ENCODE results near the gene ZCCHC18. TPM values are rescaled to one million over a fixed set of nuclear protein-coding genes. Genes with fewer than 3 reads are reported as not detected.
"Not testable (repeated sequence)": the region's sequence is repeated elsewhere in the genome, so short reads cannot be mapped to it uniquely, and the experiment has no call there.

The ZCCHC18 gene
- total RNA-seq (1 to 10 TPM; 4.0 to 4.9 TPM), total RNA-seq (1.6 to 2.4 reads per million in 2 donors)

- Mint-ChIP-seq H3K4me3 (peak within 1 kb of the TSS; percentile 93), H3K27ac (peak within 1 kb of the TSS; percentile 87), H3K4me1 (peaks cover 23% of the 10 kb centered on the region)
These were observed at the start of gene ZCCHC18 for GRCh38 chrX:104112326-104112951. Gene ZCCHC18, plus strand, starts transcription at chrX:104112523. Its CDS starts 1,589 bp downstream, at chrX:104114112.

GRCh38 chrX:104062636-104063035 is 49.7 kb upstream of the ZCCHC18 start:
- H3K36me3 Mint-ChIP-seq (ENCODE audit: low read depth); H3K27ac Mint-ChIP-seq; H3K9me3 ChIP-seq (ENCODE audit: control insufficient read depth, low read length, poor library complexity, severe bottlenecking); ATAC-seq; H3K4me3 Mint-ChIP-seq; H3K27me3 Mint-ChIP-seq; DNase-seq; H3K4me1 Mint-ChIP-seq: not testable (repeated sequence)

More at GRCh38 chrX:104112326-104112951, at the start of gene ZCCHC18:
- Mint-ChIP-seq H3K27me3 (no peaks in the 10 kb centered on the region), H3K36me3 (ENCODE audit: low read depth) (peaks cover 2% of the 10 kb centered on the region)
- ATAC-seq (peak; percentile 53), DNase-seq (peak; percentile 10 to 21 (median 19))
- H3K9me3 ChIP-seq (ENCODE audit: control insufficient read depth, low read length, poor library complexity, severe bottlenecking), result no peaks in the 10 kb centered on the region

- ATAC-seq, result peak; percentile 99
- H3K27me3 Mint-ChIP-seq; H3K27ac Mint-ChIP-seq; H3K9me3 ChIP-seq (ENCODE audit: control insufficient read depth, low read length, poor library complexity, severe bottlenecking); H3K4me3 Mint-ChIP-seq; H3K36me3 Mint-ChIP-seq (ENCODE audit: low read depth); DNase-seq; H3K4me1 Mint-ChIP-seq: not testable (repeated sequence)
These were observed 36.4 kb upstream of the ZCCHC18 start, which contains the start of gene TMSB15C for GRCh38 chrX:104075778-104076445. Gene TMSB15C, minus strand, starts transcription at chrX:104076236.

GRCh38 chrX:104077854-104078253 is 34.5 kb upstream of the ZCCHC18 start:
- H3K9me3 ChIP-seq (ENCODE audit: control insufficient read depth, low read length, poor library complexity, severe bottlenecking); H3K27me3 Mint-ChIP-seq; H3K4me3 Mint-ChIP-seq; H3K36me3 Mint-ChIP-seq (ENCODE audit: low read depth); ATAC-seq; H3K4me1 Mint-ChIP-seq; DNase-seq; H3K27ac Mint-ChIP-seq: not testable (repeated sequence)

- no peaks in the 10 kb centered on the region for H3K9me3 ChIP-seq (ENCODE audit: control insufficient read depth, low read length, poor library complexity, severe bottlenecking)
- Mint-ChIP-seq H3K27ac (no peak overlapping the region), H3K4me1 (no peaks in the 10 kb centered on the region), H3K4me3 (no peak overlapping the region), H3K27me3 (peaks cover 9% of the 10 kb centered on the region), H3K36me3 (ENCODE audit: low read depth) (no peaks in the 10 kb centered on the region)
- DNase-seq (no peak), ATAC-seq (no peak)
These were observed 28.3 kb upstream of the ZCCHC18 start for GRCh38 chrX:104084063-104084462.

- Mint-ChIP-seq H3K36me3 (ENCODE audit: low read depth) (no peaks in the 10 kb centered on the region), H3K27ac (no peak overlapping the region), H3K27me3 (peaks cover 9% of the 10 kb centered on the region), H3K4me3 (no peak overlapping the region), H3K4me1 (no peaks in the 10 kb centered on the region)
- ATAC-seq (no peak), DNase-seq (no peak)
- no peaks in the 10 kb centered on the region for H3K9me3 ChIP-seq (ENCODE audit: control insufficient read depth, low read length, poor library complexity, severe bottlenecking)
These were observed 27.6 kb upstream of the ZCCHC18 start for GRCh38 chrX:104084534-104085277.

GRCh38 chrX:104085477-104085876 is 26.8 kb upstream of the ZCCHC18 start:
- peaks cover 9% of the 10 kb centered on the region for H3K27me3 Mint-ChIP-seq
- H3K27ac Mint-ChIP-seq, result no peak overlapping the region
- ATAC-seq (no peak), DNase-seq (no peak)
- H3K36me3 Mint-ChIP-seq (ENCODE audit: low read depth), result no peaks in the 10 kb centered on the region
- H3K4me3 Mint-ChIP-seq, result no peak overlapping the region
- H3K4me1 Mint-ChIP-seq, result no peaks in the 10 kb centered on the region
- no peaks in the 10 kb centered on the region for H3K9me3 ChIP-seq (ENCODE audit: control insufficient read depth, low read length, poor library complexity, severe bottlenecking)

- ATAC-seq, result no peak
- DNase-seq, result no peak
- H3K9me3 ChIP-seq (ENCODE audit: control insufficient read depth, low read length, poor library complexity, severe bottlenecking), result no peaks in the 10 kb centered on the region
- Mint-ChIP-seq H3K27ac (no peak overlapping the region), H3K27me3 (peaks cover 9% of the 10 kb centered on the region), H3K4me1 (no peaks in the 10 kb centered on the region), H3K36me3 (ENCODE audit: low read depth) (no peaks in the 10 kb centered on the region), H3K4me3 (no peak overlapping the region)
These were observed 26.4 kb upstream of the ZCCHC18 start for GRCh38 chrX:104085919-104086318.

- H3K9me3 ChIP-seq (ENCODE audit: control insufficient read depth, low read length, poor library complexity, severe bottlenecking), result no peaks in the 10 kb centered on the region
- H3K4me3 Mint-ChIP-seq, result no peak overlapping the region
- no peaks in the 10 kb centered on the region for H3K27me3 Mint-ChIP-seq
- H3K27ac Mint-ChIP-seq, result no peak overlapping the region
- no peaks in the 10 kb centered on the region for H3K4me1 Mint-ChIP-seq
- peak; percentile 15 to 31 (median 16) for DNase-seq
- H3K36me3 Mint-ChIP-seq (ENCODE audit: low read depth), result no peaks in the 10 kb centered on the region
- ATAC-seq, result peak; percentile 73
These were observed 14.0 kb upstream of the ZCCHC18 start for GRCh38 chrX:104098151-104098808.

- DNase-seq, result no peak
- Mint-ChIP-seq H3K4me3 (no peak overlapping the region), H3K27ac (no peak overlapping the region), H3K4me1 (no peaks in the 10 kb centered on the region), H3K27me3 (no peaks in the 10 kb centered on the region), H3K36me3 (ENCODE audit: low read depth) (no peaks in the 10 kb centered on the region)
- no peak for ATAC-seq
- H3K9me3 ChIP-seq (ENCODE audit: control insufficient read depth, low read length, poor library complexity, severe bottlenecking), result no peaks in the 10 kb centered on the region
These were observed 13.4 kb upstream of the ZCCHC18 start for GRCh38 chrX:104098919-104099318.

- DNase-seq, result no peak
- H3K36me3 Mint-ChIP-seq (ENCODE audit: low read depth), result no peaks in the 10 kb centered on the region
- no peak for ATAC-seq
- no peaks in the 10 kb centered on the region for H3K27me3 Mint-ChIP-seq
- H3K9me3 ChIP-seq (ENCODE audit: control insufficient read depth, low read length, poor library complexity, severe bottlenecking), result no peaks in the 10 kb centered on the region
- H3K4me1 Mint-ChIP-seq, result peaks cover 16% of the 10 kb centered on the region
- H3K27ac Mint-ChIP-seq, result no peak overlapping the region
- H3K4me3 Mint-ChIP-seq, result no peak overlapping the region
These were observed 7.6 kb upstream of the ZCCHC18 start for GRCh38 chrX:104104676-104105075.

GRCh38 chrX:104105330-104106262 is 6.7 kb upstream of the ZCCHC18 start:
- no peaks in the 10 kb centered on the region for H3K9me3 ChIP-seq (ENCODE audit: control insufficient read depth, low read length, poor library complexity, severe bottlenecking)
- H3K4me3 Mint-ChIP-seq, result no peak overlapping the region
- no peaks in the 10 kb centered on the region for H3K27me3 Mint-ChIP-seq
- H3K27ac Mint-ChIP-seq, result no peak overlapping the region
- no peaks in the 10 kb centered on the region for H3K36me3 Mint-ChIP-seq (ENCODE audit: low read depth)
- DNase-seq (no peak), ATAC-seq (no peak)
- H3K4me1 Mint-ChIP-seq, result peaks cover 23% of the 10 kb centered on the region
